Psoas muscle (tissue), 8 donors: ENCODE data around the gene TMEM130. TPM values are rescaled to one million over a fixed set of nuclear protein-coding genes. Genes with fewer than 3 reads are reported as not detected.

Experiments used
- ATAC-seq, 4 donors: fragments of 200-7000 bp; cut with Tn5 transposase; one replicate each; pipeline ENCODE4 v1.9.1; 2020; ENCODE audit warnings: moderate library complexity in 3 of 4, mild to moderate bottlenecking in 2 of 4
- DNase-seq, 2 donors: peaks; one replicate each; pipeline ENCODE4 v3.0.0-alpha.2; 2020
- H3K27ac ChIP-seq: fragments of 200-600 bp; one replicate; pipeline ENCODE4 v1.8.0; 2022
- H3K27me3 ChIP-seq, 3 donors: fragments of 200-600 bp in 1 of 3; one replicate each; pipeline versions ENCODE4 v1.6.1 to v1.8.0; 2013 to 2022; ENCODE audit warnings: low read length in 2 of 3, mild to moderate bottlenecking in 2 of 3, moderate library complexity in 1 of 3; ENCODE audit not compliant: insufficient read depth in 3 of 3
- H3K36me3 ChIP-seq, 2 donors: fragments of 200-600 bp in 1 of 2; one replicate each; pipeline versions ENCODE4 v1.6.1 to v1.8.0; 2013 to 2022; ENCODE audit warnings: low read depth in 1 of 2, mild to moderate bottlenecking in 1 of 2, moderate library complexity in 1 of 2; ENCODE audit not compliant: insufficient read depth in 1 of 2
- H3K4me1 ChIP-seq: fragments of 200-600 bp; one replicate; pipeline ENCODE4 v1.8.0; 2022
- H3K4me3 ChIP-seq: fragments of 200-600 bp; one replicate; pipeline ENCODE4 v1.8.0; 2022; ENCODE audit warnings: mild to moderate bottlenecking
- H3K9me3 ChIP-seq: fragments of 200-600 bp; one replicate; pipeline ENCODE4 v1.8.0; 2022
- WGBS, 3 donors: extraction: QIAGEN DNeasy Blood & Tissue Kit; methylation state at CpG; one replicate each; pipeline versions ENCODE4 v1.1.6 to v1.1.7; 2013; 5-methylcytosine and 5-hydroxymethylcytosine counted together
- intact Hi-C, 2 donors: fragments of 100-400 bp; cut with DNase I; formaldehyde crosslinking; loops; one replicate each; pipeline versions ENCODE4 v1.11.0 to v1.14.2; 2022
- polyA plus RNA-seq, 3 donors: library from polyadenylated mRNA; stranded (reverse); fragments of 200-250 nt; gene quantifications; one replicate each; pipeline ENCODE4 v1.2.3, GENCODE V29; 2013
- total RNA-seq, 4 donors: library from RNA; stranded (reverse); fragmentation: NEBNext Ultra II Directional in 2 of 4; extraction: Animal tissue kit (Norgen Biotek cat#: 25700) in 2 of 4; gene quantifications; one replicate each; pipeline versions ENCODE4 v1.2.1 to v1.2.4, GENCODE V29; 2021 to 2023
- TF ChIP-seq, protein P1 (sequence below): fragments of 200-600 bp; IDR thresholded peaks from one replicate; pipeline ENCODE4 v1.8.0; 2022; ENCODE audit warnings: antibody characterized with exemption
- donor health status: healthy with polysubstance abuse.
- donor health status: DM: no; HTN: no; CAD: no; lungs with moderate emphysema.
- donor health status: Bipolar disorder and iron deficiency.
- donor health status: healthy.
- donor health status: DM: yes; HTN: yes; CAD: no.
- donor health status: DM: no; HTN: no; CAD: no.
- donor health status: DM: no; HTN: no; CAD: no.
- donor health status: DM: yes; HTN: yes; CAD: no.

Gene TMEM130
- total and polyA plus RNA-seq, 7 donors = 0.08 TPM; not detected in 6

DNA sequence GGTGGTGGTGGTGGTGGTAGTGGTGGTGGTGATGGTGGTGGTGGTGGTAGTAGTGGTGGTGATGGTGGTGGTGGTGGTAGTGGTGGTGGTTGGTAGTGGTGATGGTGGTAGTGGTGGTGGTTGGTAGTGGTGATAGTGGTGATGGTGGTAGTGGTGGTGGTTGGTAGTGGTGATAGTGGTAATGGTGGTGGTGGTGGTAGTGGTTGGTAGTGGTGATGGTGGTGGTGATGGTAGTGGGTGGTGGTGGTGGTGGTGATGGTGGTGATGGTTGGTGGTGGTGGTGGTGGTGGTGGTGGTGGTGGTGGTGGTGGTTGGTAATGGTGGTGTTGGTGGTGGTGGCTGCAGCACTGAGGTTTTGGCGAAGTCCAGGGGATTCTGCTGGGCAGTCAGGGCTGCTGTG is 58.5 kb downstream of the TMEM130 start:
- DNase-seq (no peak), ATAC-seq (no peak)
- Histone ChIP-seq H3K4me3 (no peak overlapping the region), H3K4me1 (no peaks in the 10 kb centered on the region), H3K36me3 (no peaks in the 10 kb centered on the region), H3K9me3 (no peaks in the 10 kb centered on the region), H3K27ac (no peak overlapping the region), H3K27me3 (no peaks in the 10 kb centered on the region)
- WGBS, 3 donors = 83 to 100% (median 89%) methylated on average over 1 of the region's 1 CpG
- TF ChIP-seq, protein P1, sequence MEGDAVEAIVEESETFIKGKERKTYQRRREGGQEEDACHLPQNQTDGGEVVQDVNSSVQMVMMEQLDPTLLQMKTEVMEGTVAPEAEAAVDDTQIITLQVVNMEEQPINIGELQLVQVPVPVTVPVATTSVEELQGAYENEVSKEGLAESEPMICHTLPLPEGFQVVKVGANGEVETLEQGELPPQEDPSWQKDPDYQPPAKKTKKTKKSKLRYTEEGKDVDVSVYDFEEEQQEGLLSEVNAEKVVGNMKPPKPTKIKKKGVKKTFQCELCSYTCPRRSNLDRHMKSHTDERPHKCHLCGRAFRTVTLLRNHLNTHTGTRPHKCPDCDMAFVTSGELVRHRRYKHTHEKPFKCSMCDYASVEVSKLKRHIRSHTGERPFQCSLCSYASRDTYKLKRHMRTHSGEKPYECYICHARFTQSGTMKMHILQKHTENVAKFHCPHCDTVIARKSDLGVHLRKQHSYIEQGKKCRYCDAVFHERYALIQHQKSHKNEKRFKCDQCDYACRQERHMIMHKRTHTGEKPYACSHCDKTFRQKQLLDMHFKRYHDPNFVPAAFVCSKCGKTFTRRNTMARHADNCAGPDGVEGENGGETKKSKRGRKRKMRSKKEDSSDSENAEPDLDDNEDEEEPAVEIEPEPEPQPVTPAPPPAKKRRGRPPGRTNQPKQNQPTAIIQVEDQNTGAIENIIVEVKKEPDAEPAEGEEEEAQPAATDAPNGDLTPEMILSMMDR = no peak
- intact Hi-C loops = no loop called here

DNA sequence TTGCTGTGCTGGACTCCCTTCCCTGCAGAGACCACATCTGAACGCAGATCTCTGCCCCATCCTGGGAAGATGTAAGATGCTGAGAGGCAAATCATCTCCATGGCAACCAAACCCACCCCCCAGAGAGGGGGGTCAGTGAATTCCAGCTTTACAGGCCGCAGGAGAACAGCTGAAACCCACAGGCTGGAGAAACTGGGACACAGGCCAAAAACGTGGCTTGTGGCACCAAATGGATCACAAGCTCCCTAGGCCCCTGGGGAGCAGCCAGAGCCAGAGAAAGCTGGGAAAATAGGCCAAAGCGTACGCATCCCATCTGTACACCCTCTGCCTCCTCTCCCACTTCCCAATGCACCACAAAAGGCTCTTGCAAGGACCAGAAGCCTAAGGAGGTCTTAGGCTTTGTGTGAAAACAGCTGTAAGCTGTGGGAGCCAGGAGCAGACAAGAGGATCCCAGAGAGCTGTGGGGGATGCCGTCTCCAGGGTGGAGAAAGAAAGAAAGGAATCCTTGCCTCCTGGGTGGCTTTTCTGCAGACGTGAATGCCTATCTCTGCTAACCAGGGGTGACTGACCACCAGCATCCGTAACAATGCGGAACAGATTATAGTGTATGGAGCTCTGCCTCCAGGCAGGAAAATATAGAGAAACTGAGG is 59.5 kb downstream of the TMEM130 start:
- WGBS, 3 donors = 19 to 41% (median 28%) methylated on average over 9 of the region's 9 CpGs
- H3K27ac ChIP-seq = no peak overlapping the region
- no peaks in the 10 kb centered on the region for H3K36me3 ChIP-seq
- no peaks in the 10 kb centered on the region for H3K4me1 ChIP-seq
- ATAC-seq (no peak), DNase-seq (no peak)
- intact Hi-C loops = no loop called here
- H3K27me3 ChIP-seq = no peaks in the 10 kb centered on the region
- no peaks in the 10 kb centered on the region for H3K9me3 ChIP-seq
- TF ChIP-seq, protein P1 = no peak
- H3K4me3 ChIP-seq = no peak overlapping the region

DNA sequence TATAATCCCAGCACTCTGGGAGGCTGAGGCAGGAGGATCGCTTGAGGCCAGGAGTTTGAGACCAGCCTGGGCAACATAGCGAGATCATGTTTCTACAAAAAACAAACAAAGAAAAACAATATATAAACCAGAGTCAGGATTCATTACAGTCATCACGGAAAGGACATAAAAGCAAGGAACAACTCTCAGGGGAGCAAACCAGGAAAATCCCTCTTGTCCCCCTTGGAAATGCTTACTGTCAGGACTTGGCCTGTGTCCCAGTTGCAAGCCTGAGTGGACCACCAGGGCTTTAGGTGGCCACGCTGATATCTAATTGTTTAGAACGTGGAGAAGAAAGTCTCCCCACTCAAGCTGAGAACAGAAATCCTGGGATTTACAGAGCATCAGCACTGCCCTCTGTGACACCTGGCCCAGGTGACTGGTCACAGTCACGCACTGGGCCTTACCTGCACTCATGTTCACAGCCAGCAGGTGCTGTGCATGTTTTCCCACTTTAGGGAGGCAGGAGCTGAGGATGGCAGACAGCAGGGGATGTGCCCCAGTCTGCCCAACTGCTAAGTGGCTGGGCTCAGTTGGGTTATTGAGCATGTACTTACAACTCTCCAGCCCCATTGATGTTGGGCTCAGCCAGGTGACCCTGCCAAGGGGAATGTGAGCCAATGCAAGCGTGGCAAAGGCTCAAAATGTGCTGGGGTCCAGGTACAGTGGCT is 60.9 kb downstream of the TMEM130 start:
- TF ChIP-seq, protein P1 = no peak
- no peak overlapping the region for H3K27ac ChIP-seq

DNA sequence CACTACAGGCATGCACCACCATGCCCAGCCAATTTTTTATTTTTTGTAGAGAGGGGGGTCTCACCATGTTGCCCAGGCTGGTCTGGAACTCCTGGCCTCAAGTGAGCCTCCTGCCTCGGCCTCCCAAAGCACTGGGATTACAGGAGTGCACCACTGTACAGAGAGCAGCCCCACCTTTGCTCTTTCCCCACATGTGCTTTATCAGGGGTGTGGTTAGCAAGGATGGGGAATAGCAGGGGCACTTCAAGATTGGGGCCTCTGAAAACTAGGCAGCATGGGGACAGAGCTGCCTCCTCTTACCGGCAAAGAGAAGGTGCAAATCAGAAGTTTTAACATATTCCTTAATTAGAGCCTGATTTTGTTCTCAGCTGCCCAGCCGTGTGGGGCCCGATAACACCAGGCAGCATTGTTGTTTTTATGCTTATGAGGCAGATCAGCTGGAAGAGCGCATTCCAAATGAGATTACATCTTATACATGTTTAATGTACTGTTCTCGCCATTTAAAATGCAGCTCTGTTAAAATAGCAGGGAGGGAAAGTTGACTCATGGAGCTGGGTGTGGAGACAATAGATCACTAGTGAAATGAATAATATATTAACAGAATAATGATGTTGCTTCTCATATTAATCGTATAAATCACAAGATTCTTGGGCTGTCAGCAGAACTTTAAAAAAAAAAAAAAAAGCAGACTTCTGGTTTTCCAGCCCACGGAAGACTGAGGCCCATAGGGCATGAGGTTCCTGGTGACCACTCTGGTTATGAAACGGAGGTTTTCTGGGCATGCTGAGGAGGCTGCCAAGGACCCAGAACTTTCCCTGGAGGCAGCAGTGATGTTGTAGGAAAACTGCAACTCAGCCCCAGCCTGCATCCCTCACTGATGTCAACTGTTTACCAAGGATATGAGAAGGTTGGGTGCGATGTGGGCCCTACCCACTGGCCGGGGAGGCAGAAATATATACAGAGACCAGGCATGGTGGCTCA is 62.5 kb downstream of the TMEM130 start:
- Histone ChIP-seq H3K4me1 (no peaks in the 10 kb centered on the region), H3K36me3 (no peaks in the 10 kb centered on the region), H3K27ac (no peak overlapping the region), H3K9me3 (no peaks in the 10 kb centered on the region), H3K27me3 (peaks cover 0 to 2% (median 0%) of the 10 kb centered on the region in 3 donors), H3K4me3 (no peak overlapping the region)
- WGBS, 3 donors = 75 to 76% (median 75%) methylated on average over 11 of the region's 11 CpGs
- ATAC-seq (no peak), DNase-seq (no peak)
- TF ChIP-seq, protein P1 = no peak
- intact Hi-C loops = no loop called here

More for the DNA sequence above, 60.9 kb downstream of the TMEM130 start:
- Histone ChIP-seq H3K27me3 (peaks cover 0 to 2% (median 0%) of the 10 kb centered on the region in 3 donors), H3K4me1 (no peaks in the 10 kb centered on the region), H3K36me3 (no peaks in the 10 kb centered on the region), H3K4me3 (no peak overlapping the region), H3K9me3 (no peaks in the 10 kb centered on the region)
- no peak for ATAC-seq
- WGBS, 3 donors = 74 to 82% (median 77%) methylated on average over 7 of the region's 7 CpGs
- intact Hi-C loops = no loop called here
- no peak for DNase-seq
